GM21381 (cell line): ENCODE measurements around the gene ZBTB7B.

Experiments
- ATAC-seq: cut with Tn5 transposase; IDR thresholded peaks from one replicate; pipeline ENCODE4 v1.9.1; 2021; ENCODE audit warnings: mild to moderate bottlenecking, moderate library complexity; ENCODE audit not compliant: unreplicated experiment

The ZBTB7B gene

DNA sequence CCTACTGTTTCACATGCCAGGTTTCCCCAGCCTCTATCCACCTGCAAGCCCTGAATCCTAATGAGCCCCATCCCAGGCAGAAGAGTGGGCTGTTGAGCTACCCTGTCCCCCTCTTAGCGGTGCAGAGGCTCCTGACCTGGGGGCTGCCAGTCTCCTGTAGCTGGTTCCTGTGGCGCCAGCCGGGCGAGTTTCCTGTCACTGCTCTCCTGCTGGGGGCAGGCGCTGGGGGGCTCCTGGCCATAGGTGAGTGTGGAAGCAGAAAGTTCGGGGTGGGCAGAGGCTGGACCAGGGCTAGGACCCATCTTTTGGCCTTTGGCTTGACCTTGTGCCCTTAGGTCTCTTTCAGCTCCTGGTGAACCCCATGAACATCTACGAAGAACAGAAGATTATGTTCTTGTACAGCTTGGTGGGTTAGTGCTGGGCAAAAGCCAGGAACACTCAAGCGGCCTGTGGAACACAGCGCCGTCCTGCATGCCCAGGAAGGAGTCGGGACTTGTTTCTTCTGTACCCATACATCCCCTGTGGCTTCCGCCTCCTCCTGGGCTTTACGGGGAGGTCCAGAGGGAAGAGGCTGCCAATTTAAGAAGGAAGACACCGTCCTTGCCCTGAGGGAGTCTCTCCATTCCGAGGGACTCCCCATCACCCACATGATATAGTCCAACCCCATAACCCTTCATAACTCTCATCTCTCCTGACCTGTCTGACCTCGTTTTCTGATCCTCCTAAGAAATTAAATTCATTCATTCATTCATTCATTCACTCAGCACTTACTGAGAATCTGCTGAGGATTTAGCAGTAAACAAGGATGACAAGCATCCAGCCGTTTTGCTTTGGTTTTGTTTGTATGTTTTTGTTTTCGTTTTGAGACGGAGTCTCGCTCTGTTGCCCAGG lies 32.0 kb downstream of the ZBTB7B start:
- ATAC-seq, result no peak

DNA sequence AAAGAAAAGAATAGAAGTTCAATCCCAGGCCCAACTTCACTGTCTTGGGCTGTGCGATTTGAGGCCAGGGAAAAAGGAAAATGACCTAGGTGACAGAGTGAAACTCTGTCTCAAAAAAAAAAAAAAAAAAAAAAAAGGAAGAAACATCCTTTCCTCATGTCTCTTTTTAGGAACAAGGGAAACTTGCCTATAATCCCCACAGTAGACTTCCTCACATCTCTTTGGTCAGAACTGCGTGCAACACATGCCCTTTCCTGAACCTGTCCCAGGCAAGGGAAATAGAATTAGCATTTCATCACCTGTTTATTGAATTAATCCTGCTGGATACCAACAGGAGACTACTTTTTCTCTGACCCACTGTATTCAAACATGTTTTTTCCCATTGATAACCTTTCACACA lies 33.3 kb downstream of the ZBTB7B start:
- no peak for ATAC-seq

DNA sequence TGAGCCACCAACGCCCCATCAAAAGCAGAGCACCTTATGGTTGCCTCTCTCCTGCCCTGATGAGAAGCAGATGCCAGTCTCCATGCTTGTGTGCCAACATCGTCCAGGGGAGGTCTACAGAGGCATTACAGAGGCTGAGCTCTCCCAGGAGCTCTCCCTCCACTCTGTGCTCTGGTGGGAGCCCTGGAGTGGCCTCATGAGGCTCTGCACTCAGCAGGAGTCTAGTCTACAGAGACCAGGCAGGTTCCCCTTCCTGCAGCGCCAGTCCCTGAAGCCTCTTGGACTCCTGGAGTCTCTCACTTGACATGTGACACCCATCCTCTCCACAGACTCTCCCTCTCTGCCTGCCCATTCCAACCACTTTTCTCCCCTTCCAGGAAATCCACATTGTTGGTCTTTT lies 34.4 kb downstream of the ZBTB7B start:
- ATAC-seq, result no peak

DNA sequence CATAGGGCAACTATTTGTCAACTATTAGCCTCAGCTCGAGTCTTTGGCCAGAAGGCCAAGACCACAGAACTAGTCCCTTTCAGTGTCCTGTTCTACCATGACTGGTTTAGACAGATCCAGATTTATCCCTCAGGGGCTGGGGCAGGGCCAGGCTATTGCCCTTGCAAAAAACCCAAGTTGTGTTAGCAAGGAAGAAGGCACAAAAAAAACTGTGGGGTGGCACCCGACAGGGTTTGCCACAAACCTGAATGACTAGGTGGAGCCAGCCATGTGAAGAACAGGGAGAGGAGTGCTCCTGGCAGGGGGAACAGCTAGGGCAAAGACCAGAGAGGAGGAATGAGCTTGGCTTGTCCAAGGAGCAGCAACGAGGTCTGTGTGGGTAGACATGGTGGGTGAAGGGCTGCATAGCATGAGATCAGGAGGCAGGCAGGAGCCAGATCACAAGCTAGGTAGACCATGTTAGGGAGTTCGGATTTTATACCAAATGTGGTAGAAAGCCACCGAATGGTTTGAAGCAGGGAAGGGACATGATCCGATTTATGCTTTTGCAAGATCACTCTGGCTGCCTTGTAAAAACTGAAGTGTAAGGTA lies 35.3 kb downstream of the ZBTB7B start:
- ATAC-seq, result no peak

DNA sequence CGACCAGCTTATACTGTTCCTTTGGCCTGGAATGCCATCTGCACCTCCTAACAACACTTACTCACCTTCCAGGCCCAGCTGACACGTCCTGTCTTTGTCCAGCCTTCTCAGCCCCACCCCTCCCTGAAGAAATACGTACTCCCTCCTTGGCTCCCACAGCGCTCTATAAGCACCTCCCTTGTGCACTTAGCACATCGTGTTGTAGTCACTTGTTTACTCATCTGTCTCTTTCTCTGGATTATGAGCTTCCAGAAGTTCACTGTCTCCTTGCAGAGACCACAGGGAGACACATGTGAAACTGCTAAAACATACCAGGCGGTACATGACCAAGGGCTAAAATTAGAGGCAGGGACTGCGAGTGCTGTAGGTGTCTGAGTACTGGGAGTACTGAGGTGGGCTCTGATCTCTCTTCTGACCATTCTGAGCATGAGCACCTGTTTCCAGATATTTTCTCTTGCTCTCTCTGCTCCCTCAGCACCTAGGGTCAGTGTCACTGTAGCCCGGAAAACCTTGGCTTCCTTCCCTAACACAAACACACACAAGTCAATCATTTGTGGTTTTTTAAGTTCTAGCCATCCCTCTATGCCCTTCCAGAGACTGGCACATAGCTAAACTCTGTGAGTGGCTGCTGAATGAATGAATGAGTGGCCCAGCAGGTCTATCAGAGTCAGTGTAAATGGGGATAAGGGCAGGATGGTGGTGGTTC lies 36.2 kb downstream of the ZBTB7B start:
- ATAC-seq, result no peak

DNA sequence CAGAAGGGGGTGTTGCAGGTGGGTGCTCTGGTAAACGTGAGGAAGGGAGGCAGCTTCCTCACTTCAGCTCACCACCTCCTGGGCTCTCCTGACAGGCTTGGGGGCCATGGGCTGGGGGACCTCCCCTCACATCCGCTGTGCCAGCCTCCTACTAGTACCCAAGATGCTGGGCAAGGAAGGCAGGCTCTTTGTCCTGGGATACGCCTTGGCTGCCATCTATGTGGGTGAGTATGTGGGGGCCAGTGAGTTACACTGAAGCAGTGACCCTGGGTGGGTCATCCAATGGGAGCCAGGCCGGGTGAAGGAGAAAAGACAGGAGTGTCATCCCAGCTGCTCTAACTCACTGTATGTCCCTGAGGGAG lies 36.7 kb downstream of the ZBTB7B start:
- no peak for ATAC-seq

DNA sequence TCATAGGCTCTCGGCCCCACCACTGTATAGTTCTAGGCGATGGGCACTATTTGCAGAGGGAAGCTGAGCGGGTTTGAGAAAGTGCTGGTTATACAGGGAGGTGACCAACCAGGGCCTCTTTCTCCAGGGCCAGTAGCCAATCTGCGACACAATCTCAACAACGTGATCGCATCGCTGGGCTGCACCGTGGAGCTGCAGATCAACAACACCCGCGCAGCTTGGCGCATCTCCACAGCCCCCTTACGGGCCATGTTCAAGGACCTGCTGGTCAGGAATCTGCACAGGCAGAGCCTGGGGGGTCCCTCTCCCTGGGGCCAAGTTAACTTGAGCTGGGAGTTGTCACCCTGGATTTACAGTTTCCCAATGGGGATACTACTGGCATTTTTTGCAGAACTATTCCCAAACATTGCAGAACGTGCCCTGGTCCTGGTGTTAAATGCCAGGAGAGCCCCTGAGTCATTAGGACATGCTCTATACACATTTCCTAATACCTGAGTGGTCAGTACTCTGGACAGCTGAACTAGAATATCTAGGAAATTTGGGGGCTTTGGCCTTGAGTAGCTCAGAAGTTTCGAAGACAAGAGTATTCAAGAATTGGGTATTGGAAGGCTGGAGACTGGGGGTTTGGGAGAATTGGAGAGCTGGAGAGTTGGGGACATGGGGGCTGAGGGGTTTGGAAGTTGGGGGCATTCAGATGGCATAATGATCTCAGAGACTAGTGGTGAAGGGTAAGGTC lies 37.9 kb downstream of the ZBTB7B start:
- no peak for ATAC-seq

DNA sequence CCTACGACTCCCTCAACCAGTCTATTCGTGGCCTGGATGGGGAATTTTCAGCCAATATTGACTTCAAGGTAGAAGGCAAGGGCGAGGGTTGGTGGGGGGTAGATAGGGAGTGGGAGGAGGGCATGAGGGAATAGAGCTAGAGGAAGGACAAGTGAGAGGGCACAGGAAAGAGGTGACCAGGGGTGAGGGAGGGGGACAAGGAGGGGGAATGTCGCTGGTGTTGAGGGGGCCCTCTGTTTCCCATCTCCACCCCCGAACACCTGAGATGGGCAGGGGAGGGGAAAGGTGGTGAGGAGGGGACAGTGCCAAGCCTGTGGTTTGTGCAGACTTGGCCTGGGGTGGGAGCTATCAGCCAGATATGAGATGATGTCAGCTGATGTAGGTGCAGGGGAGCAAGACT lies 40.2 kb downstream of the ZBTB7B start:
- no peak for ATAC-seq

DNA sequence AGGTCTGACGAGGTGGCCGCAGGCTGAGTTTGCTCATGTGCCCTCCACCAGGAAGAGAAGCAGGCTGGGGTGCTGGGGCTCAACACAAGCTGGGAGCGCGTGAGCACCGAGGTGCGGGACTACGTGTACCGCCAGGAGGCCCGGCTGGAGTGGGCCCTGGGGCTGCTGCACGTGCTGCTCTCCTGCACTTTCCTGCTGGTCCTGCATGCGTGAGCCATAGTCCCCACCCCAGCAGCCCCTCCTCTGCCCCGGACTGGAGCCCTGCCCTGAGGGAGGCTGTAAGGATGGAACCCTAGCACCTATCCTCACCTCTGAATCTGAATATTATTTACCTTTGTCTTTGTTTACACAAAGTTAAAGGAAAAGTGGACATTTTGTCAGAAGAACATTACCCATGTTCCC lies 40.7 kb downstream of the ZBTB7B start:
- ATAC-seq, result no peak

DNA sequence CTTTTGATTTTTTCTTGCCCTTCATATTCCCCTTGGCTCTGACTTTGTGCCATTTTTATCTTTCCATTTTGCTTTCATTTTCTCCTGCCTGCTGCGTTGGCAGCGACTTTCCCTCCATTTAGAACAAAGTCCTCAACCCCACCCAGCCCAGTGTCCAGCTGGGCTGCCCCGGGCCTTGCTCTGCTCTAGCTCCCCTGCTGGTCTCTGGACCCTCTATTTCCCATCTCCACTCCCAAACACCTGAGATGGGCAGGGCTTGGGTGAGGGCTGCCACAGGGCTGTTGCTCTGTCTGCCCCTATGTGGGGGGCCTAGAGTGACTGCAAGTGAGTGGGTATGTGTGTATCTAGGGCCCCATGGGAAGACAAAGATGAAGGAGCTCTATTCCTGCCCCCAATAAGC lies 41.2 kb downstream of the ZBTB7B start:
- no peak for ATAC-seq

DNA sequence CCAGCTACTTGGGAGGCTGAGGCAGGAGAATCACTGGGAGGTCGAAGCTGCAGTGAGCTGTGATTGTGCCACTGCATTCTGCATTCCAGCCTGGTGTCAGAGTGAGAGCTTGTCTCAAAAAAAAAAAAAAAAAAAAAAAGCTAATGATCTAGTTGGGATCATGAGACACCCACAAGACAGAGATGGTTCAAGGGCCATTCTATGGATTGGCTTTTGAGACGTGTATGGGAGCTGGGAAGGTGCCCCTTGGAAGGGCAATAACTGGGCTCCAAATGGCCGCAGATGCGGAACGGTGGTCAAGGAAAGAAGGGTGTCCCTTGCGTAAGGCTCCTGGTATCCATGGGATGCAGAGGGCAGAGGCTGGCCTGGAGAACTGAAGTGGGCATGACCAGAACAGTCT lies 41.8 kb downstream of the ZBTB7B start:
- ATAC-seq, result no peak

DNA sequence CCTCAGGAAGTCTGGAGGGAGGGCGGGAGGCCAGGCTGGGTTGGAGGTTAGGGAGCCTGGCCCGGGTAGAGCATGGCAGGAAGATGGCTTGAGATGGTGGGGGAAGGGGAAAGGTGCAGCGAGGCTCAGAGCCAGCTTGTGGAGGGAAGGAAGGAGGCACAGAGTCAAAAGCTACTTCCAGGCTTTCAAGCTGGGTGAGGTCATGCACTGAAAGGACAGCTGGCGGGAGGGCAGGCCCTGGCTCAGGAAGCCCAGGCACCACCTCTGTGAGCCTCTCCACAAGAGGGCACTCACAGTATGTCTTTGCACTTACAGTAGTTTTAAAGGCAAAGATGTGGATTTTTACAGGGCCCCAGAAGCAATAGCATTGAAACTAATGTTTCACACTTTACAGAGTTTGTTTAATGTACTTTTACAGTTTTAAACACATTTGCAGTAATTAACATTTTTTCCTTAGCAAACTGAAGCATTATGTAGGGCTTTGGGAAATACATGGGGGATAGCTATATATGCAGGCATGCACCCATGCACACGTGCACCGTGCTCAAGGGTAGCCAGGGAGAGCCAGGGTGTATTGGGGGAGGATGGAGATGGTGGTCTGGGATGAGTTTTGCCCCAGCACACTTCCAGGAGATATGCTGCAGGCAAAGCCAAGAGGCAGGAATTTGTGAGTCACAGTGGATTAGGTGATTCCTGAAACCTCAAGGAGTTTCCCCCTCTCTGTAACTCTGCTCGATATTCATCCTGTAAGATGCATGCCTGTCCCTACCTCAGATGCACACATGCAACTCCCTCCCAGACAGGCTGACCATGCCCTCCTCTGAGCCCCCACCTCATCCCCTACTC lies 42.4 kb downstream of the ZBTB7B start:
- ATAC-seq, result peak; percentile 52

DNA sequence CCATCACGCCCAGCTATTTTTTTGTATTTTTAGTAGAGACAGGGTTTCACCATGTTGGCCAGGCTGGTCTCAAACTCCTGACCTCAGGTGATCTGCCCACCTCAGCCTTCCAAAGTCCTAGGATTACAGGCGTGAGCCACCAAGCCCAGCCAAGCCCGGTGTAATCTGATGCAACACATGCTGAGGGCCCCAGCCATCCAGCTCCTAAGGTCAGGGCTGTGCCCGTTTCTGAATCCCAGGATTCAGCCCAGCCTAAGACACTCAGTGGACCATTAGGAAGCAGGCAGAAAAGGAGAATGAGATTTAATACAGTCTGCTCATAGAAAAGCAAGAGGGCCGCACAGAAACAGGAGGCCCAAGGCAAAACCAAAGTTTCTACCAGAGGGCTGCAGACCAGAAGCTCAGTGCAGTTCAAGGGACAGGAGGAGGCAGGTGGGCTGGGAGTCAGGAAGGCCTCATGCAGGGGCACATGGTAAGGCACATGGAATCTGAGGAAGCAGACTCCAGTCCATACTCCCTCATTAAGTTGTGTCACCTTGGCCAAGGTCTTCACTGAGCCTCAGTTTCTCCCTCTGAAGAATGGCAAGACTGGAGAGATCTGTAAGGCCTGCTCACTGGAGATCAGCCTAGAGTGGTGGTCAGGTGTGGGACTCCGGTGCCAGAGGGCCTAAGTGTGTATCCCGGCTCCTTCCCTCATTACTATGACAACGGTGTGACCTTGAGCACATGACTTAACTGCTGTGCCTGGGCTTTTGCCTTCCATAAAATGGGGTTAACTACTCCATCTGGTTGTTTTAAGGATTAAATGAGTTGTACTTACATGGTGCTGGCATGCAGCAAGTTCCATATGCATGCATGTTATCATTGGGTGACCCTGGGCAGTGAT lies 46.1 kb downstream of the ZBTB7B start:
- no peak for ATAC-seq

DNA sequence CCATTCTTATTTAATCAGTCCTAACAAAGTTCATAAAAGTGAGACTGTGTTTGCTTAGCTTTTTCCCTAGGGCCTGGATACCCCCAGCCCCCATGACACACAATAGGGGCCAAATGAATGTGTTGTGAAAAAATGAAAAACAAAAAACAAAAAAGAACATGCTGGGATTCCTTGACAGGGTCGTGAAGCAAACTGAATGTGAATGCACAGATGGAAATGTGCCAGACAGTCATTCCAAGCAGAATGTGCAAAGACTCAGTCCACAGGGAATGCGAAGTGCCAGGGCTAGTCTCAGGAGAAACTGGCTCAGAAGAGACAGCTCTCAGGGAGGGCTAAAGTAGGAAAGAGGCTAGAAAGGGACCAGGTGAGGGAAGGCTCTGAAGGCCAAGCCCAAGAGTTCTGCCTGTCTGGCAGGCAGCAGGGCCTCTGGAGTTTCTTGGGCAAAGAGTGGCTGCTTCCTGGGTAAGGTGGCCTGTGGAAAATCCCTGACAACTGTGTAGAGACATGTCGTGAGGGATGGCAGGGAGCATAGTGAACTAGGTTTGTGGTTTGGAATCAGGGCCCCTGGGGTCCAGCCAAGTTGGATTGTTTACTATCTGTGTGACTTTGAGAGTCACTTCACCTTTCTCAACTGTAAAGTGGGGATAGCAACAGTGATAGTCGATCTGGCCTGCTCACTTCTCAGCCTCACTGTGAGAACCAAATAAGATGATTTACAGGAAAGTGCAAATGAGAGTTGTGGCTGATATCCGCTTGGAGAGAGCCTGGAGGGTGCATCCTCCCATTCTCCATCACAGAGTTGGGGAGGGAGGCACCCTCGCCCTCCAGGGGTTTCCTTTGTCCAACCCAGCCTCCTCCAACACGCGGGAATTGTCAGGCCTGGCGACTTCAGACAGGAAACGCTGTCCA lies 47.3 kb downstream of the ZBTB7B start:
- ATAC-seq, result no peak

DNA sequence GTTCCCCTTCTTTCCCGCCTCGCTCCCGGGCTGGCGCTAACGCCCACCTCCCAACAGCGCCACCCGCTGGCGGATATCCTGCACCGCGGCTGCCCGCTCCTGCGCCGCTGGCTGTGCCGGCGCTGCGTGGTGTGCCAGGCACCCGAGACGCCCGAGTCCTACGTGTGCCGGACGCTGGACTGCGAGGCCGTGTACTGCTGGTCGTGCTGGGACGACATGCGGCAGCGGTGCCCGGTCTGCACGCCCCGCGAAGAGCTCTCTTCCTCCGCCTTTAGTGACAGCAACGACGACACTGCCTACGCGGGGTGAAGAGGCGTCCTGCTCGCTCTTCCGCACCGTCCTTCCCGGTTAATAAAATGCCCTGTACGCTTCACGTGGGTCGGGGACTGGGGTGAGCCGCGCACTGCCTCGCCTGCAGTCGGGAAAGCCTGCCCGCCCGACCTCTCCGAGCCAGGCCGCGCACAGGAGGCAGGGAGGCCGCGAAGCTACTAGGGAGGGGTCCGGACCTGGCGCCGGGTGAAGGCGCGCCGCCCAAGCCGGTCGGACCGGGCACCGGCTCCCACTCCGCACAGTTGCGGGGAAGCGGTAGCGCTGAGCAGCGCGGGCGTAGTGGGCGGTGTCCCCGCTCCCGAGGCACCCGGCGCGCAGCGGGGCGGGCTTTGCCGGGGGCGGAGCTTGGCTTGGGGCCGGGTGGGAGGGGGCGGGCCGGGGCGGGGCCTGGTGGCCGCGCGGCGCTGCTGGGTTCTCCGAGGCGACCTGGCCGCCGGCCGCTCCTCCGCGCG lies 48.1 kb downstream of the ZBTB7B start, which contains the start of gene ADAM15:
TSS of gene ADAM15 (plus strand) at position 757 of the 782 bp plus-strand sequence. CDS start 71 bp downstream, outside the sequence.
- peak; percentile 56 for ATAC-seq

DNA sequence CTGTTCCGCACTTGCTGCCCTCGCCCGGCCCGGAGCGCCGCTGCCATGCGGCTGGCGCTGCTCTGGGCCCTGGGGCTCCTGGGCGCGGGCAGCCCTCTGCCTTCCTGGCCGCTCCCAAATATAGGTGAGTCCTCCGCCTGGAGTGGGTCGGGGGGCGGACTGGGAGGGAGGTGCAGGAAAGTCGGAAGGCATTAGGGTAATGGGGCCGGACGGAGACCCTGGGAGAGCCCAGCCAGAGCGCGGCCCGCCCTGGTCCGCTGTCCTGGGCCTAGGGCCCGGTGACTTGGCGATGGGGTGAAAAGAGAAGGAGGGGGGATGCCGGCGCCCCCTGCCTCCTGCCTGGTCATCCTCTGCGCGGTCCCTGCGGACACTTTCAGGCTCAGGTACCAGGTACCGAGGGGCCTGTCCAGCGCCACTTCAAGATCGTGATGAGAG lies 48.8 kb downstream of the ZBTB7B start:
- ATAC-seq, result no peak

DNA sequence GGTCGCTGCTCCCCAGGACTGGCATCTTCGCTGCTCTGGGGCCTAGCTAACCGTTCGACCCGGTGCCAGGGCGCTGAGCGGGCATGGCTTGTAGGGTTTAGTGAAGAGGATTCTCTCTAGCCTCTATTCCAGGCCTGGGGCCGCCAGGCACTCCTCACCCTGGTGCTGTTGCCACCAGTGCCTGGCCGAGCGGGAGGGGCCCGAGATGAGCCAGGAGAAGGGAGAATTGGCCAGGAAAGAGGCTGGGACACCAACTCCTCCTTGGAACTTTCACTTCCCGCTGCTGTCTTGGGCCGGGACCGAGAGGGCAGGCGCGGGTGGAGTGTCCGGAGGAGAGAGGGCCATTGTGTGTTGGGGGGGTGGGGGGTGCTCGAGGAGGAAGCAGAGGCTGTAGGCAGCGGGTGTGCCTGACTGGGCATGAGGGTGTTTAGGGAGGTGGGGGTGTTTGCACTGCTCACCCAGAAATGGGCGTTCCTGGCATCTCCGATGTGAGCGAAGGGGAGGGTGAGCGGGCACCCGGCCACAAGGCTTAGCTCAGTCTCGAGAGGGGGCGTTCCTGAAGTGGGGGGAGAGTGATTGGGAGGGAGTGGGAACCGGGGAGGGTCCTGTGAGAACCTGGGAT lies 49.3 kb downstream of the ZBTB7B start:
- peak; percentile 9 for ATAC-seq
